ENCODE results near the gene EPS15. TPM values are rescaled to one million over a fixed set of nuclear protein-coding genes. Genes with fewer than 3 reads are reported as not detected.

EPS15 gene
- total and polyA plus RNA-seq, 10 of the 15 experiments (the other 5 are each of a cell fraction or from before 2014, with no cell fraction given) = 24.7 to 87.8 (median 56.3) TPM

- TF ChIP-seq IRF5 (IDR thresholded peaks at IDR 0.05; ENCODE audit: borderline replicate concordance) = no peak
- TF ChIP-seq, protein P1, sequence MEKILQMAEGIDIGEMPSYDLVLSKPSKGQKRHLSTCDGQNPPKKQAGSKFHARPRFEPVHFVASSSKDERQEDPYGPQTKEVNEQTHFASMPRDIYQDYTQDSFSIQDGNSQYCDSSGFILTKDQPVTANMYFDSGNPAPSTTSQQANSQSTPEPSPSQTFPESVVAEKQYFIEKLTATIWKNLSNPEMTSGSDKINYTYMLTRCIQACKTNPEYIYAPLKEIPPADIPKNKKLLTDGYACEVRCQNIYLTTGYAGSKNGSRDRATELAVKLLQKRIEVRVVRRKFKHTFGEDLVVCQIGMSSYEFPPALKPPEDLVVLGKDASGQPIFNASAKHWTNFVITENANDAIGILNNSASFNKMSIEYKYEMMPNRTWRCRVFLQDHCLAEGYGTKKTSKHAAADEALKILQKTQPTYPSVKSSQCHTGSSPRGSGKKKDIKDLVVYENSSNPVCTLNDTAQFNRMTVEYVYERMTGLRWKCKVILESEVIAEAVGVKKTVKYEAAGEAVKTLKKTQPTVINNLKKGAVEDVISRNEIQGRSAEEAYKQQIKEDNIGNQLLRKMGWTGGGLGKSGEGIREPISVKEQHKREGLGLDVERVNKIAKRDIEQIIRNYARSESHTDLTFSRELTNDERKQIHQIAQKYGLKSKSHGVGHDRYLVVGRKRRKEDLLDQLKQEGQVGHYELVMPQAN (conservative IDR thresholded peaks at IDR 0.05) = no peak
- TF ChIP-seq, protein P2, sequence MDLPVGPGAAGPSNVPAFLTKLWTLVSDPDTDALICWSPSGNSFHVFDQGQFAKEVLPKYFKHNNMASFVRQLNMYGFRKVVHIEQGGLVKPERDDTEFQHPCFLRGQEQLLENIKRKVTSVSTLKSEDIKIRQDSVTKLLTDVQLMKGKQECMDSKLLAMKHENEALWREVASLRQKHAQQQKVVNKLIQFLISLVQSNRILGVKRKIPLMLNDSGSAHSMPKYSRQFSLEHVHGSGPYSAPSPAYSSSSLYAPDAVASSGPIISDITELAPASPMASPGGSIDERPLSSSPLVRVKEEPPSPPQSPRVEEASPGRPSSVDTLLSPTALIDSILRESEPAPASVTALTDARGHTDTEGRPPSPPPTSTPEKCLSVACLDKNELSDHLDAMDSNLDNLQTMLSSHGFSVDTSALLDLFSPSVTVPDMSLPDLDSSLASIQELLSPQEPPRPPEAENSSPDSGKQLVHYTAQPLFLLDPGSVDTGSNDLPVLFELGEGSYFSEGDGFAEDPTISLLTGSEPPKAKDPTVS (IDR thresholded peaks at IDR 0.05; ENCODE audit: low read depth, low read length) = no peak
- TF ChIP-seq, protein P3, sequence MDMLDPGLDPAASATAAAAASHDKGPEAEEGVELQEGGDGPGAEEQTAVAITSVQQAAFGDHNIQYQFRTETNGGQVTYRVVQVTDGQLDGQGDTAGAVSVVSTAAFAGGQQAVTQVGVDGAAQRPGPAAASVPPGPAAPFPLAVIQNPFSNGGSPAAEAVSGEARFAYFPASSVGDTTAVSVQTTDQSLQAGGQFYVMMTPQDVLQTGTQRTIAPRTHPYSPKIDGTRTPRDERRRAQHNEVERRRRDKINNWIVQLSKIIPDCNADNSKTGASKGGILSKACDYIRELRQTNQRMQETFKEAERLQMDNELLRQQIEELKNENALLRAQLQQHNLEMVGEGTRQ (IDR thresholded peaks at IDR 0.05; ENCODE audit: borderline replicate concordance, low read depth, low read length) = no peak
- TF ChIP-seq NR2F1 (conservative IDR thresholded peaks at IDR 0.05) = no peak
- TF ChIP-seq CBX3 (IDR thresholded peaks at IDR 0.05; ENCODE audit: borderline replicate concordance, low read depth) = no peak
- no peak for TF ChIP-seq SMC3 (IDR thresholded peaks at IDR 0.05; ENCODE audit: borderline replicate concordance, low read length)
- no peak for TF ChIP-seq NBN (IDR thresholded peaks at IDR 0.05)
- TF ChIP-seq ZNF217 (IDR thresholded peaks at IDR 0.05) = no peak
- no peak for TF ChIP-seq NFYB (IDR thresholded peaks at IDR 0.05; ENCODE audit: insufficient read depth, low read depth, low read length)
- TF ChIP-seq NFYA (IDR thresholded peaks at IDR 0.05; ENCODE audit: borderline replicate concordance, low read depth, low read length) = no peak
- TF ChIP-seq RCOR1 (conservative IDR thresholded peaks at IDR 0.05; ENCODE audit: low read depth, low read length) = no peak
Measured at GRCh38 chr1:51484591-51484990, 34.5 kb downstream of the EPS15 start (continued).
